Endodermal cell (in vitro differentiated cells): Measurements from ENCODE around the gene DAPK1. TPM values are rescaled to one million over a fixed set of nuclear protein-coding genes. Genes with fewer than 3 reads are reported as not detected.

Experiments
- DNase-seq: peaks from one replicate; pipeline ENCODE4 v3.0.0-alpha.2; 2017
- H3K27ac ChIP-seq: 2 replicates; pipeline ENCODE4 v1.5.1; 2013; ENCODE audit warnings: mild to moderate bottlenecking, low read depth, low read length, moderate library complexity
- H3K27me3 ChIP-seq: 2 replicates; pipeline ENCODE4 v1.6.1; 2013; ENCODE audit warnings: mild to moderate bottlenecking, low read length, moderate library complexity; ENCODE audit not compliant: insufficient read depth, control insufficient read depth, poor library complexity, severe bottlenecking
- H3K36me3 ChIP-seq: 2 replicates; pipeline ENCODE4 v1.7.0; 2013; ENCODE audit warnings: mild to moderate bottlenecking, low read length, moderate library complexity; ENCODE audit not compliant: control insufficient read depth, insufficient read depth
- H3K4me1 ChIP-seq: one replicate; pipeline ENCODE4 v1.7.0; 2013; ENCODE audit warnings: low read length; ENCODE audit not compliant: control insufficient read depth, insufficient read depth
- H3K4me3 ChIP-seq: 2 replicates; pipeline ENCODE4 v1.5.1; 2013; ENCODE audit warnings: mild to moderate bottlenecking, low read length, moderate library complexity
- H3K9ac ChIP-seq: 2 replicates; pipeline ENCODE4 v1.6.1; 2013; ENCODE audit warnings: mild to moderate bottlenecking, low read length, moderate library complexity; ENCODE audit not compliant: poor library complexity, severe bottlenecking; ENCODE audit errors: extremely low read depth
- H3K9me3 ChIP-seq: 2 replicates; pipeline ENCODE4 v1.6.1; 2013; ENCODE audit warnings: mild to moderate bottlenecking, low read length, moderate library complexity; ENCODE audit not compliant: control insufficient read depth
- H3K27ac Mint-ChIP-seq: 2 replicates; pipeline ENCODE4 v1.8.0; 2020; ENCODE audit warnings: mixed read lengths
- H3K27me3 Mint-ChIP-seq: 2 replicates; pipeline ENCODE4 v1.8.0; 2021; ENCODE audit warnings: mild to moderate bottlenecking, mixed read lengths; ENCODE audit not compliant: insufficient read depth
- H3K36me3 Mint-ChIP-seq: 2 replicates; pipeline ENCODE4 v1.8.0; 2020; ENCODE audit warnings: low read depth, mixed read lengths
- H3K4me1 Mint-ChIP-seq: 2 replicates; pipeline ENCODE4 v1.8.0; 2020; ENCODE audit warnings: mixed read lengths
- H3K4me3 Mint-ChIP-seq: 2 replicates; pipeline ENCODE4 v1.8.0; 2020; ENCODE audit warnings: mild to moderate bottlenecking, moderate library complexity, mixed read lengths
- H3K9me3 Mint-ChIP-seq: 2 replicates; pipeline ENCODE4 v1.8.0; 2020; ENCODE audit warnings: mild to moderate bottlenecking, mixed read lengths
- CTCF ChIP-seq: fragments of 200-600 bp; sonication (generic); conservative IDR thresholded peaks from 2 replicates; pipeline ENCODE4 v1.5.0; 2021; ENCODE audit warnings: antibody characterized with exemption, mild to moderate bottlenecking
- WGBS, 2 experiments: methylation state at CpG; one replicate each; pipeline versions ENCODE4 v1.1.5 to v1.1.7; 2013; ENCODE audit warnings: missing lambda C conversion rate in 2 of 2, mixed read lengths in 1 of 2; ENCODE audit not compliant: insufficient coverage in 1 of 2, insufficient read length in 1 of 2; 5-methylcytosine and 5-hydroxymethylcytosine counted together
- total RNA-seq, 2 donors: library from RNA; stranded (reverse); fragmentation: NEBNext Ultra II Directional in 1 of 2; extraction: Animal tissue kit (Norgen Biotek cat#: 25700) in 1 of 2; gene quantifications; 2 replicates in 1 of 2; 3 replicates in 1 of 2; pipeline ENCODE4 v1.2.1, GENCODE V29; 2021

Gene DAPK1
- total RNA-seq, 2 donors from 2014 or later, result 117 to 139 TPM

GRCh38 chr9:87461256-87461655 is 36.4 kb upstream of the DAPK1 start:
- DNase-seq, result no peak
- H3K4me3 Mint-ChIP-seq, result no peak overlapping the region
- H3K4me1 Mint-ChIP-seq, result peaks cover 14% of the 10 kb centered on the region
- peaks cover 24% of the 10 kb centered on the region for H3K9me3 Mint-ChIP-seq
- Histone ChIP-seq H3K27me3 (no peaks in the 10 kb centered on the region), H3K27ac (no peak overlapping the region), H3K36me3 (no peaks in the 10 kb centered on the region), H3K4me1 (no peaks in the 10 kb centered on the region), H3K9me3 (no peaks in the 10 kb centered on the region), H3K9ac (no peak overlapping the region), H3K4me3 (no peak overlapping the region)
- TF ChIP-seq CTCF, result no peak
- WGBS, 2 experiments, result 83% methylated on average over 4 of the region's 4 CpGs; no CpG with 5 or more reads in 1 of the 2 experiments
- H3K27me3 Mint-ChIP-seq, result peaks cover 2% of the 10 kb centered on the region
- H3K27ac Mint-ChIP-seq, result no peak overlapping the region
- H3K36me3 Mint-ChIP-seq, result peaks cover 1% of the 10 kb centered on the region

GRCh38 chr9:87464110-87464991 is 33.3 kb upstream of the DAPK1 start:
- no peak for DNase-seq
- H3K4me1 ChIP-seq, result peaks cover 12% of the 10 kb centered on the region
- H3K9me3 ChIP-seq, result no peaks in the 10 kb centered on the region
- no peak overlapping the region for H3K4me3 Mint-ChIP-seq
- no peaks in the 10 kb centered on the region for H3K36me3 ChIP-seq
- WGBS, 2 experiments, result 74 to 79% methylated on average over 6 to 7 of the region's 7 CpGs
- peaks cover 3% of the 10 kb centered on the region for H3K9me3 Mint-ChIP-seq
- H3K4me1 Mint-ChIP-seq, result peaks cover 26% of the 10 kb centered on the region
- TF ChIP-seq CTCF, result no peak
- no peak overlapping the region for H3K4me3 ChIP-seq
- H3K27ac ChIP-seq, result no peak overlapping the region
- H3K27me3 ChIP-seq, result no peaks in the 10 kb centered on the region
- H3K27ac Mint-ChIP-seq, result no peak overlapping the region
- H3K9ac ChIP-seq, result no peak overlapping the region
- H3K36me3 Mint-ChIP-seq, result no peaks in the 10 kb centered on the region
- no peaks in the 10 kb centered on the region for H3K27me3 Mint-ChIP-seq

GRCh38 chr9:87464992-87465378 is 32.7 kb upstream of the DAPK1 start:
- H3K9me3 ChIP-seq, result no peaks in the 10 kb centered on the region
- no peaks in the 10 kb centered on the region for H3K27me3 ChIP-seq
- Mint-ChIP-seq H3K9me3 (peaks cover 2% of the 10 kb centered on the region), H3K27me3 (no peaks in the 10 kb centered on the region), H3K36me3 (no peaks in the 10 kb centered on the region), H3K4me1 (peaks cover 33% of the 10 kb centered on the region), H3K4me3 (no peak overlapping the region), H3K27ac (no peak overlapping the region)
- no peak for TF ChIP-seq CTCF
- H3K27ac ChIP-seq, result no peak overlapping the region
- DNase-seq, result no peak
- H3K36me3 ChIP-seq, result no peaks in the 10 kb centered on the region
- peaks cover 16% of the 10 kb centered on the region for H3K4me1 ChIP-seq
- 88 to 100% methylated on average over 1 of the region's 1 CpG for WGBS, 2 experiments
- no peak overlapping the region for H3K4me3 ChIP-seq
- no peak overlapping the region for H3K9ac ChIP-seq
